Astrocyte (in vitro differentiated cells and primary cell): Measurements from ENCODE around the gene ENAM. TPM values are rescaled to one million over a fixed set of nuclear protein-coding genes. Genes with fewer than 3 reads are reported as not detected.
"Not testable (repeated sequence)": the region's sequence is repeated elsewhere in the genome, so short reads cannot be mapped to it uniquely, and the experiment has no call there.

Experiments
- DNase-seq: peaks from one replicate; pipeline ENCODE4 v3.0.0-alpha.2; 2010; ENCODE audit warnings: low read depth
- FAIRE-seq: peaks from 2 replicates; lab custom pipeline; 2011; peaks lifted over from hg19 to GRCh38; lab: Jason Lieb, UNC
- H2AFZ ChIP-seq: 2 replicates; pipeline ENCODE4 v1.6.0; 2012; ENCODE audit warnings: low read depth, low read length, inconsistent platforms
- H3K27ac ChIP-seq: 2 replicates; pipeline ENCODE4 v1.5.1; 2011; ENCODE audit warnings: low read depth, low read length, inconsistent platforms
- H3K27me3 ChIP-seq: 2 replicates; pipeline ENCODE4 v1.6.0; 2011; ENCODE audit warnings: low read length, inconsistent platforms; ENCODE audit not compliant: insufficient read depth
- H3K36me3 ChIP-seq: 2 replicates; pipeline ENCODE4 v1.5.1; 2011; ENCODE audit warnings: low read length, inconsistent platforms; ENCODE audit not compliant: insufficient read depth
- H3K4me1 ChIP-seq: 2 replicates; pipeline ENCODE4 v1.5.1; 2011; ENCODE audit warnings: low read length, inconsistent platforms; ENCODE audit not compliant: insufficient read depth
- H3K4me2 ChIP-seq: 2 replicates; pipeline ENCODE4 v1.6.0; 2012; ENCODE audit warnings: low read length, inconsistent platforms
- H3K4me3 ChIP-seq: 2 replicates; pipeline ENCODE4 v1.5.1; 2011; ENCODE audit warnings: low read depth, mild to moderate bottlenecking, low read length, inconsistent platforms; ENCODE audit not compliant: insufficient read depth
- H3K79me2 ChIP-seq: 2 replicates; pipeline ENCODE4 v1.6.0; 2012; ENCODE audit warnings: mild to moderate bottlenecking, low read length, inconsistent platforms; ENCODE audit not compliant: insufficient read depth
- H3K9ac ChIP-seq: 2 replicates; pipeline ENCODE4 v1.6.0; 2012; ENCODE audit warnings: mild to moderate bottlenecking, low read length, inconsistent platforms
- H3K9me3 ChIP-seq: 2 replicates; pipeline ENCODE4 v1.5.1; 2012; ENCODE audit warnings: low read depth, mild to moderate bottlenecking, low read length, inconsistent platforms; ENCODE audit not compliant: insufficient read depth
- H4K20me1 ChIP-seq: 2 replicates; pipeline ENCODE4 v1.6.0; 2012; ENCODE audit warnings: low read length, inconsistent platforms; ENCODE audit not compliant: insufficient read depth
- H3K27ac Mint-ChIP-seq: one replicate; pipeline ENCODE4 v1.8.0; 2021; ENCODE audit warnings: mild to moderate bottlenecking, mixed read lengths; ENCODE audit not compliant: unreplicated experiment
- H3K27me3 Mint-ChIP-seq: one replicate; pipeline ENCODE4 v1.8.0; 2021; ENCODE audit warnings: low read depth, mixed read lengths; ENCODE audit not compliant: unreplicated experiment
- H3K36me3 Mint-ChIP-seq: one replicate; pipeline ENCODE4 v1.8.0; 2021; ENCODE audit warnings: low read depth, mixed read lengths; ENCODE audit not compliant: unreplicated experiment
- H3K4me1 Mint-ChIP-seq: one replicate; pipeline ENCODE4 v1.8.0; 2021; ENCODE audit warnings: low read depth, mixed read lengths; ENCODE audit not compliant: unreplicated experiment
- H3K4me3 Mint-ChIP-seq: one replicate; pipeline ENCODE4 v1.8.0; 2021; ENCODE audit warnings: mild to moderate bottlenecking, moderate library complexity, mixed read lengths; ENCODE audit not compliant: unreplicated experiment
- H3K9me3 Mint-ChIP-seq: one replicate; pipeline ENCODE4 v1.8.0; 2021; ENCODE audit warnings: mild to moderate bottlenecking, mixed read lengths; ENCODE audit not compliant: unreplicated experiment
- EZH2 ChIP-seq: IDR thresholded peaks from 2 replicates; pipeline ENCODE4 v1.6.1; 2012; ENCODE audit warnings: mild to moderate bottlenecking, low read length, inconsistent platforms; ENCODE audit not compliant: insufficient read depth
- total RNA-seq: library from RNA; stranded (reverse); gene quantifications from 2 replicates; pipeline ENCODE4 v1.2.1, GENCODE V29; 2021
- TF ChIP-seq, protein P1 (sequence below): IDR thresholded peaks from 2 replicates; pipeline ENCODE4 v1.5.1; 2011; ENCODE audit warnings: low read depth, mild to moderate bottlenecking, inconsistent platforms, low read length, moderate library complexity; ENCODE audit not compliant: insufficient read depth

Gene ENAM
- total RNA-seq, 1 donor from 2014 or later, result 0.11 TPM

DNA sequence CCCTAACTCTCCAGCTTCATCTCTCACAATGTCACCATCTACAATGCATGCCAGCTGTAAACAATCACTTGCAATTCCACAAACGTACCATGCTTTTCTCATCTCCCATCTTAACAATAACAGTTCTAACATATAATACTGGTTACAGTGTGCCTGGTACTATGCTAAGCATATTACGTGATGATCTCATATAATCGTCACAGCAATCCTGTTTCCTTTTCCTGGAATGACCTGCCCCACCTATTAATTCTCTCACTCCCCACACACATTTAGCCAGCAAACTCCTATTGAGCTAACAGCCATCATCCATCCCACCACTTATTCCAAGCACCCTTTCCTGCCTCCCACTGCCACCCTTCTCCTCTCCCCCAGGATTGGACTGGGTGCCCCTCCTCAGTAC is 29.9 kb downstream of the ENAM start:
- H3K79me2 ChIP-seq, result no peaks in the 10 kb centered on the region
- Mint-ChIP-seq H3K9me3 (no peaks in the 10 kb centered on the region), H3K27me3 (no peaks in the 10 kb centered on the region), H3K4me3 (no peak overlapping the region), H3K27ac (no peak overlapping the region), H3K36me3 (no peaks in the 10 kb centered on the region), H3K4me1 (no peaks in the 10 kb centered on the region)
- no peak for FAIRE-seq
- H3K27ac ChIP-seq, result no peak overlapping the region
- no peaks in the 10 kb centered on the region for H3K9me3 ChIP-seq
- DNase-seq, result no peak
- no peaks in the 10 kb centered on the region for H4K20me1 ChIP-seq
- no peak overlapping the region for H3K9ac ChIP-seq
- H2AFZ ChIP-seq, result no peak overlapping the region
- H3K4me1 ChIP-seq, result no peaks in the 10 kb centered on the region
- no peaks in the 10 kb centered on the region for H3K27me3 ChIP-seq
- H3K4me2 ChIP-seq, result no peak overlapping the region
- TF ChIP-seq, protein P1, sequence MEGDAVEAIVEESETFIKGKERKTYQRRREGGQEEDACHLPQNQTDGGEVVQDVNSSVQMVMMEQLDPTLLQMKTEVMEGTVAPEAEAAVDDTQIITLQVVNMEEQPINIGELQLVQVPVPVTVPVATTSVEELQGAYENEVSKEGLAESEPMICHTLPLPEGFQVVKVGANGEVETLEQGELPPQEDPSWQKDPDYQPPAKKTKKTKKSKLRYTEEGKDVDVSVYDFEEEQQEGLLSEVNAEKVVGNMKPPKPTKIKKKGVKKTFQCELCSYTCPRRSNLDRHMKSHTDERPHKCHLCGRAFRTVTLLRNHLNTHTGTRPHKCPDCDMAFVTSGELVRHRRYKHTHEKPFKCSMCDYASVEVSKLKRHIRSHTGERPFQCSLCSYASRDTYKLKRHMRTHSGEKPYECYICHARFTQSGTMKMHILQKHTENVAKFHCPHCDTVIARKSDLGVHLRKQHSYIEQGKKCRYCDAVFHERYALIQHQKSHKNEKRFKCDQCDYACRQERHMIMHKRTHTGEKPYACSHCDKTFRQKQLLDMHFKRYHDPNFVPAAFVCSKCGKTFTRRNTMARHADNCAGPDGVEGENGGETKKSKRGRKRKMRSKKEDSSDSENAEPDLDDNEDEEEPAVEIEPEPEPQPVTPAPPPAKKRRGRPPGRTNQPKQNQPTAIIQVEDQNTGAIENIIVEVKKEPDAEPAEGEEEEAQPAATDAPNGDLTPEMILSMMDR, result no peak
- H3K36me3 ChIP-seq, result no peaks in the 10 kb centered on the region
- H3K4me3 ChIP-seq, result no peak overlapping the region

DNA sequence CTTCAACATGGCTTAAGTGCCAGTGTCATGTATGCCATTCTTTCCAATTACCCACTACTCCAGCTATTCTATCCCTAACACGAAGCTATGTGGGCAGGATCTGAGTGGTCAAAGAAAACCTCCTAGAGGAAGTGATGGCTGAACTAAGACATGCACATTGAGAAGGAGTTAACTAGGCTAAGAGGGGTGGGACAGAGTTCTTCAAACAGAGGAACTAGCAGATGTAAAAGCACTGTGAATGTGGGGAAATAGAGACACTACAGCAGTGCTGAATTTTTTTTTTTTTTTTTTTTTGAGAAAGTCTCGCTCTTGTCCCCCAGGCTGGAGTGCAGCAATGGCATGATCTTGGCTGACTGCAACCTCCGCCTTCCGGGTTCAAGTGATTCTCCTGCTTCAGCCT is 31.6 kb downstream of the ENAM start:
- Mint-ChIP-seq H3K9me3 (no peaks in the 10 kb centered on the region), H3K27me3 (no peaks in the 10 kb centered on the region), H3K4me3 (no peak overlapping the region), H3K36me3 (no peaks in the 10 kb centered on the region), H3K4me1 (no peaks in the 10 kb centered on the region), H3K27ac (no peak overlapping the region)
- Histone ChIP-seq H3K27me3 (no peaks in the 10 kb centered on the region), H3K36me3 (no peaks in the 10 kb centered on the region), H3K27ac (no peak overlapping the region), H3K4me2 (no peak overlapping the region), H3K4me3 (no peak overlapping the region), H3K9me3 (no peaks in the 10 kb centered on the region), H2AFZ (no peak overlapping the region), H3K4me1 (no peaks in the 10 kb centered on the region), H4K20me1 (no peaks in the 10 kb centered on the region), H3K79me2 (no peaks in the 10 kb centered on the region), H3K9ac (no peak overlapping the region)
- DNase-seq, result no peak
- no peak for FAIRE-seq
- TF ChIP-seq EZH2, result no peak
- TF ChIP-seq, protein P1, result no peak

DNA sequence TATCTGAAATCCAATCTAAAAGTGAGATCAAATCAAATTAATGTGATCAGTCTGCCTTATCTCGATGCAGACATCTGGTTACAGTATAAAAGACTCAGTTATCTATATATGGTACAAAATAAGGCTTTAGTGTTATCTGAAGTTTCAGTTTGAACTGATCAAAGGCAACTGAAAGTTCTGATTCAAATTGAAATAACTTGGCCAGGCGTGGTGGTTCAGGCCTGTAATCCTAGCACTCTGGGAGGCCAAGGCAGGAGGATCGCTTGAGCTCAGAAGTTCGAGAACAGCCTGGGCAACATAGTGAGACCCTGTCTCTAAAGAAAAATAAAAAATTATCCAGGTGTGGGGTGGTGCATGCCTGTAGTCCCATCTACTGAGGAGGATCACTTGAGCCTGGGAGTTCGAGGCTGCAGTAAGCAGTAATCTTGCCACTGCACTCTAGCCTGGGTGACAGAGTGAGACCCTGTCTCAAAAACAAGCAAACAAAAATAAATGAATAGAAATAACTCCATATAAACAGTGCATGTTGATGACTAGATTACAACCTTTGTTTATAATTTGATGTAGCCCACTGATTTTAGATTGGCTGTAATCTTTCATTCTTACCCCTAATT is 32.9 kb downstream of the ENAM start:
- H3K9ac ChIP-seq, H3K27me3 Mint-ChIP-seq, FAIRE-seq: not testable (repeated sequence)

More for the DNA sequence above, 32.9 kb downstream of the ENAM start:
- H3K27ac Mint-ChIP-seq, H3K36me3 Mint-ChIP-seq, H4K20me1 ChIP-seq, H3K79me2 ChIP-seq, H2AFZ ChIP-seq, H3K4me1 ChIP-seq, H3K9me3 Mint-ChIP-seq, H3K4me3 Mint-ChIP-seq, H3K27me3 ChIP-seq, H3K9me3 ChIP-seq, DNase-seq, H3K4me1 Mint-ChIP-seq, H3K36me3 ChIP-seq, H3K4me3 ChIP-seq, H3K4me2 ChIP-seq, H3K27ac ChIP-seq: not testable (repeated sequence)
